ENCODE results near the gene ALPP. TPM values are rescaled to one million over a fixed set of nuclear protein-coding genes. Genes with fewer than 3 reads are reported as not detected.
"Not testable (repeated sequence)": the region's sequence is repeated elsewhere in the genome, so short reads cannot be mapped to it uniquely, and the experiment has no call there.

Gene ALPP
- total RNA-seq, 1 donor = not detected

- no peak for TF ChIP-seq CTCF (IDR thresholded peaks at IDR 0.05; ENCODE audit: insufficient read depth, low read depth, low read length)
- H3K4me3 ChIP-seq (ENCODE audit: low read depth, low read length) = no peak overlapping the region
- DNase-seq (ENCODE audit: low read depth) = no peak
Observed at GRCh38 chr2:232375164-232375563, 3.4 kb upstream of the ALPP start.

DNA sequence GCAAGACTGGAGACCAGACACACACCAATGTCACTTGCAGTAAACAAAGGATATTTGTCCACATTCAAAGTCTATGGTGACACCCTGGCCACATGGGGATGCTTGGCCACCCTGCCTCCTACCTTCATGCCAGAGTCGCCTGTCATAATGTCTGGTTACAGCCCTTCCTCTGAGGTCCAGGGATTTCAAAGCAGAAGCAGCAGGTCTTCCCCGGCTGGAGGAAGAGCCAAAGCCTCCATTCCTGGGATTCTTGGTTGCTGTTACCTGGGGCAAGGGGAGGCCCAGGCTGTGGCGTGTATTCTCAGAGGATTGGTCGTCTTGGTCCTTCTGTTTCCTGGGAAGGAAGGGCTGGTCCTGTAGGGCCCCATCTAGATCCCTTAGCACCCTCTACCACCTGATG, 2.3 kb upstream of the ALPP start:
- H3K4me3 ChIP-seq (ENCODE audit: low read depth, low read length) = no peak overlapping the region
- no peak for DNase-seq (ENCODE audit: low read depth)
- no peak for TF ChIP-seq CTCF (IDR thresholded peaks at IDR 0.05; ENCODE audit: insufficient read depth, low read depth, low read length)

- TF ChIP-seq CTCF (IDR thresholded peaks at IDR 0.05; ENCODE audit: insufficient read depth, low read depth, low read length) = no peak
- no peak overlapping the region for H3K4me3 ChIP-seq (ENCODE audit: low read depth, low read length)
- no peak for DNase-seq (ENCODE audit: low read depth)
Observed at GRCh38 chr2:232376713-232377112, 1.8 kb upstream of the ALPP start.

- no peak for DNase-seq (ENCODE audit: low read depth)
- no peak for TF ChIP-seq CTCF (IDR thresholded peaks at IDR 0.05; ENCODE audit: insufficient read depth, low read depth, low read length)
Observed at GRCh38 chr2:232377319-232377718, 1.2 kb upstream of the ALPP start.

GRCh38 chr2:232377841-232378734, 463 bp upstream of the ALPP start:
- H3K4me3 ChIP-seq (ENCODE audit: low read depth, low read length) = no peak overlapping the region
- DNase-seq (ENCODE audit: low read depth) = no peak
- no peak for TF ChIP-seq CTCF (IDR thresholded peaks at IDR 0.05; ENCODE audit: insufficient read depth, low read depth, low read length)

More at GRCh38 chr2:232377319-232377718, 1.2 kb upstream of the ALPP start:
- H3K4me3 ChIP-seq (ENCODE audit: low read depth, low read length) = no peak overlapping the region

DNA sequence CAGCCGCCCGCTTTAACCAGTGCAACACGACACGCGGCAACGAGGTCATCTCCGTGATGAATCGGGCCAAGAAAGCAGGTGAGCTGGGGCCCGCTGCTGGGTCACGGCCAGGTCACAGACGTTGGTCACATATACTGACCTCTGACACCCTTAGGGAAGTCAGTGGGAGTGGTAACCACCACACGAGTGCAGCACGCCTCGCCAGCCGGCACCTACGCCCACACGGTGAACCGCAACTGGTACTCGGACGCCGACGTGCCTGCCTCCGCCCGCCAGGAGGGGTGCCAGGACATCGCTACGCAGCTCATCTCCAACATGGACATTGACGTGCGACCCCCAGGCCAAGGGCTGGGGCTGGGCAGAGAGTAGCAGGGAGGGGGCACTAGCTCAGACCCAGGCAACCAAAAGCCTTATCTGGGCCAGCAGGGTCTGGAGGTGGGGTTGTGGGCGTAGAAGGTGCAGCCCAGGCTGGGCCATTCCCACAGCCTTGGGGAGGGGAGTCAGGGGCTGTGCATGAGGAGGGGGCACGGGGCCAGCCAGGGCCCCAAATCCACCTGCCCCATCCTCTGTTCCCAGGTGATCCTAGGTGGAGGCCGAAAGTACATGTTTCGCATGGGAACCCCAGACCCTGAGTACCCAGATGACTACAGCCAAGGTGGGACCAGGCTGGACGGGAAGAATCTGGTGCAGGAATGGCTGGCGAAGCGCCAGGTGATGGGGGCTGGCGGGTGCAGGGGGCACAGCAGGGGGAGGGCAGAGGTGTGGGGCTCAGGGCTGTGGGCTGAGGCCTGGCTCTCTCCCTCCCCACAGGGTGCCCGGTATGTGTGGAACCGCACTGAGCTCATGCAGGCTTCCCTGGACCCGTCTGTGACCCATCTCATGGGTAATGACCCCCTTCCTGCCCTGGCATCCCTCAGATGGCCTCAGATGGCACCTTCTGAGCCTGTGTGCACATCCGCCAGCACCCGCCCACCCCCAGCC, 1.3 kb downstream of the ALPP start:
- not testable (repeated sequence) for H3K4me3 ChIP-seq (ENCODE audit: low read depth, low read length); DNase-seq (ENCODE audit: low read depth)

DNA sequence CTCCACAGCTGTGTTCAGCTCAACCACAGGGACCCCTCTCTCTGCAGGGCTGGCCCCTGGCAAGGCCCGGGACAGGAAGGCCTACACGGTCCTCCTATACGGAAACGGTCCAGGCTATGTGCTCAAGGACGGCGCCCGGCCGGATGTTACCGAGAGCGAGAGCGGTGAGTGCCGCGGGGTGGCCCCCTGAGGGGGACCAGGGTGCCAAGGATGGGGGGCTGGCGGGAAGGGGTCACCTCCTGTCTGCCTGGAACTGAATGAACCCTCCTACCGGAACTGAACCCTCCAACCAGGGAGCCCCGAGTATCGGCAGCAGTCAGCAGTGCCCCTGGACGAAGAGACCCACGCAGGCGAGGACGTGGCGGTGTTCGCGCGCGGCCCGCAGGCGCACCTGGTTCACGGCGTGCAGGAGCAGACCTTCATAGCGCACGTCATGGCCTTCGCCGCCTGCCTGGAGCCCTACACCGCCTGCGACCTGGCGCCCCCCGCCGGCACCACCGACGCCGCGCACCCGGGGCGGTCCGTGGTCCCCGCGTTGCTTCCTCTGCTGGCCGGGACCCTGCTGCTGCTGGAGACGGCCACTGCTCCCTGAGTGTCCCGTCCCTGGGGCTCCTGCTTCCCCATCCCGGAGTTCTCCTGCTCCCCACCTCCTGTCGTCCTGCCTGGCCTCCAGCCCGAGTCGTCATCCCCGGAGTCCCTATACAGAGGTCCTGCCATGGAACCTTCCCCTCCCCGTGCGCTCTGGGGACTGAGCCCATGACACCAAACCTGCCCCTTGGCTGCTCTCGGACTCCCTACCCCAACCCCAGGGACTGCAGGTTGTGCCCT, 2.9 kb downstream of the ALPP start:
- not testable (repeated sequence) for DNase-seq (ENCODE audit: low read depth)

More for the DNA sequence above, 2.9 kb downstream of the ALPP start:
- not testable (repeated sequence) for H3K4me3 ChIP-seq (ENCODE audit: low read depth, low read length)

All from fibroblast of villous mesenchyme (primary cell).